GM18867 (cell line): ENCODE measurements around the gene GOPC.
"Not testable (repeated sequence)": the region's sequence is repeated elsewhere in the genome, so short reads cannot be mapped to it uniquely, and the experiment has no call there.

Source experiments
- ATAC-seq: cut with Tn5 transposase; IDR thresholded peaks from one replicate; pipeline ENCODE4 v1.9.1; 2021; ENCODE audit warnings: mild to moderate bottlenecking, moderate library complexity; ENCODE audit not compliant: unreplicated experiment

GOPC gene

GRCh38 chr6:117518870-117519269 lies 83.4 kb downstream of the GOPC start:
- peak; percentile 71 for ATAC-seq

- not testable (repeated sequence) for ATAC-seq
Measured at GRCh38 chr6:117517995-117518394, 84.3 kb downstream of the GOPC start.

GRCh38 chr6:117515326-117515725 lies 87.0 kb downstream of the GOPC start:
- no peak for ATAC-seq

GRCh38 chr6:117514655-117515054 lies 87.7 kb downstream of the GOPC start:
- ATAC-seq: no peak

- no peak for ATAC-seq
Measured at GRCh38 chr6:117513778-117514365, 88.4 kb downstream of the GOPC start.

- ATAC-seq: no peak
Measured at GRCh38 chr6:117512987-117513573, 89.2 kb downstream of the GOPC start.

GRCh38 chr6:117512056-117512828 lies 90.1 kb downstream of the GOPC start:
- no peak for ATAC-seq
